Stimulated activated naive B cell treated with anti-CD40 and anti-IgM and Interleukin-4, amounts not matched to agents 10 μg/mL and 1 μg/mL and 100 μg/mL, for 72 hours (primary cell): Measurements from ENCODE around the gene AEBP2.
"Not testable (repeated sequence)": the region's sequence is repeated elsewhere in the genome, so short reads cannot be mapped to it uniquely, and the experiment has no call there.

ENCODE experiments used
- ATAC-seq, 2 donors: fragments of 150-1000 bp; cut with Tn5 transposase; replicated peaks; 2 replicates each; pipeline ENCODE4 v1.10.0; 2021; ENCODE audit warnings: moderate library complexity in 1 of 2
- DNase-seq: peaks from one replicate; pipeline ENCODE4 v3.0.0; 2021
- H3K27ac Mint-ChIP-seq: one replicate; pipeline ENCODE4 v1.8.0; 2022; ENCODE audit warnings: mild to moderate bottlenecking, mixed read lengths
- H3K27me3 Mint-ChIP-seq, 2 donors: one replicate each; pipeline ENCODE4 v1.8.0; 2022; ENCODE audit warnings: mixed read lengths in 2 of 2
- H3K36me3 Mint-ChIP-seq, 2 donors: one replicate each; pipeline ENCODE4 v1.8.0; 2022; ENCODE audit warnings: mixed read lengths in 2 of 2, mild to moderate bottlenecking in 1 of 2
- H3K4me1 Mint-ChIP-seq, 2 donors: one replicate each; pipeline ENCODE4 v1.8.0; 2022; ENCODE audit warnings: mixed read lengths in 2 of 2, mild to moderate bottlenecking in 1 of 2
- H3K4me3 Mint-ChIP-seq, 2 donors: one replicate each; pipeline ENCODE4 v1.8.0; 2022; ENCODE audit warnings: mild to moderate bottlenecking in 2 of 2, mixed read lengths in 2 of 2, moderate library complexity in 1 of 2
- H3K9me3 Mint-ChIP-seq, 2 donors: one replicate each; pipeline ENCODE4 v1.8.0; 2022; ENCODE audit warnings: mixed read lengths in 2 of 2, mild to moderate bottlenecking in 1 of 2

AEBP2 gene

GRCh38 chr12:19550626-19551025 lies 111.3 kb downstream of the AEBP2 start:
- Mint-ChIP-seq H3K27me3 (no peaks in the 10 kb centered on the region), H3K4me1 (no peaks in the 10 kb centered on the region), H3K36me3 (peaks cover 12 to 23% of the 10 kb centered on the region in 2 donors), H3K9me3 (peaks cover 0 to 2% of the 10 kb centered on the region in 2 donors), H3K4me3 (no peak overlapping the region), H3K27ac (no peak overlapping the region)
- DNase-seq (no peak), ATAC-seq (no peak)

GRCh38 chr12:19552441-19553097 lies 113.3 kb downstream of the AEBP2 start:
- H3K9me3 Mint-ChIP-seq, H3K27me3 Mint-ChIP-seq, H3K27ac Mint-ChIP-seq, ATAC-seq, H3K4me3 Mint-ChIP-seq, H3K4me1 Mint-ChIP-seq, DNase-seq: not testable (repeated sequence)
- H3K36me3 Mint-ChIP-seq, result peaks cover 23 to 41% of the 10 kb centered on the region in 2 donors

DNA sequence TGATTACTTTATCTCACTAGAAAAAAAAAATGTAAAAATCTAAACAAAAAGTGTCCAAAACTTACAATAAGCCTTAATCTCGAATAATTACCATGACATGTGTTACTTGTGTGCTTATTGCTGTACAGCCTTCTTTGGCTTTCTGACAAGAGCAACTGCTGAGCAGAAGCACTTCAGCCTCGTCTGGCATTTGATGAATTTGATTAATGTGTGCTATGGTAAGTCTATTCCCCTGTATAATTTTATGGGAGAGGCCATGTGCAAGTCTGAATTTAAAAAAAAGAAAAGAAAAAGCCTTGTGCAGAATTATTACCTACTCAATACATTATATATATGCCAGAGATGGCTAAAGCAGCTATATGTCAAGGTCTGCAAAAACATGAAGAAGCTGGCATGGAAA lies 113.9 kb downstream of the AEBP2 start:
- Mint-ChIP-seq H3K27me3 (no peaks in the 10 kb centered on the region), H3K36me3 (peaks cover 29 to 47% of the 10 kb centered on the region in 2 donors), H3K4me1 (no peaks in the 10 kb centered on the region), H3K9me3 (peaks cover 0 to 2% of the 10 kb centered on the region in 2 donors), H3K4me3 (no peak overlapping the region), H3K27ac (no peak overlapping the region)
- ATAC-seq, result no peak
- no peak for DNase-seq

DNA sequence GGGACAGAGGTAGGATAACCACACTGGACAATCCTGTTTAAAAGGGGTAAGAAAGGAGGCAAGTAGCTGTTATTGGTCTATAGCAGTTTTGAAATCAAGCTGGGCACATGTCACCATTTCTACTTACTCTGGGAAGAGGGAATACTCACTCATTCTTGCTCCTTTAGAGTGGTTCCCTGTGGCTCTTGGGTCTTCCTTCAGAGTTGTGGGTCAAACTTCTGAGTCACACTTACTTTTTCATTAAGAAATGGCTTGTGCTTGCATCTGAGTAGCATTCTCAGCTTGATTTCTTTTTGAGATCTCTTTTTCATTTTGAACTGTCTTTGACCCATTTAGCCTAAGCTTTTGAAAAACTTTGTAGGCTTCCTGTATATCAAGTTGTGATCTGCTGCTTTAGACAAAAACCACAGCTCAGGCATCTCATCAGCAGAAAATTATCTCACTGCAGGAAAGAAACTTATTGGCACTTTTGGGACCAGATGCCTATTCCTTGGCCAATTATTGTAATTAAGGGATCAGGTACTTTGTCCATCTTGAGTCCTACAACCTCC lies 122.2 kb downstream of the AEBP2 start:
- H3K27ac Mint-ChIP-seq, result no peak overlapping the region
- no peaks in the 10 kb centered on the region for H3K4me1 Mint-ChIP-seq
- peaks cover 49 to 60% of the 10 kb centered on the region in 2 donors for H3K36me3 Mint-ChIP-seq
- ATAC-seq (no peak), DNase-seq (no peak)
- no peak overlapping the region for H3K4me3 Mint-ChIP-seq
- H3K9me3 Mint-ChIP-seq, result peaks cover 5 to 12% of the 10 kb centered on the region in 2 donors
- H3K27me3 Mint-ChIP-seq, result no peaks in the 10 kb centered on the region
